GM12874 (cell line): ENCODE results near the gene GPANK1.

Source experiments
- CTCF ChIP-seq: IDR thresholded peaks from 2 replicates; pipeline ENCODE4 v1.5.1; 2011; ENCODE audit warnings: low read depth, mild to moderate bottlenecking, control low read depth, low read length, moderate library complexity; ENCODE audit not compliant: insufficient read depth

The GPANK1 gene

GRCh38 chr6:31663961-31664789, 622 bp downstream of the GPANK1 start:
- TF ChIP-seq CTCF: no peak

- TF ChIP-seq CTCF: no peak
Observed at GRCh38 chr6:31663126-31663960, 1.5 kb downstream of the GPANK1 start.

GRCh38 chr6:31662124-31662723, 2.6 kb downstream of the GPANK1 start:
- TF ChIP-seq CTCF: no peak

GRCh38 chr6:31661262-31662123, 3.3 kb downstream of the GPANK1 start:
- TF ChIP-seq CTCF: 0 out of 2 replicates have a peak, but pooled peaks have one; percentile 6

- no peak for TF ChIP-seq CTCF
Observed at GRCh38 chr6:31660381-31661261, 4.2 kb downstream of the GPANK1 start, which contains the start of gene C6orf47. C6orf47 (minus strand) TSS chr6:31660778; CDS start chr6:31659947, 831 bp downstream.

- no peak for TF ChIP-seq CTCF
Observed at GRCh38 chr6:31659649-31660380, 5.0 kb downstream of the GPANK1 start.
